ENCODE data around the gene COL1A2. TPM values are rescaled to one million over a fixed set of nuclear protein-coding genes. Genes with fewer than 3 reads are reported as not detected.

Gene COL1A2
- total and polyA plus RNA-seq, 2 of the 8 experiments (the other 6 are each of a cell fraction or from before 2014, with no cell fraction given): 45.2 to 87.2 TPM

DNA sequence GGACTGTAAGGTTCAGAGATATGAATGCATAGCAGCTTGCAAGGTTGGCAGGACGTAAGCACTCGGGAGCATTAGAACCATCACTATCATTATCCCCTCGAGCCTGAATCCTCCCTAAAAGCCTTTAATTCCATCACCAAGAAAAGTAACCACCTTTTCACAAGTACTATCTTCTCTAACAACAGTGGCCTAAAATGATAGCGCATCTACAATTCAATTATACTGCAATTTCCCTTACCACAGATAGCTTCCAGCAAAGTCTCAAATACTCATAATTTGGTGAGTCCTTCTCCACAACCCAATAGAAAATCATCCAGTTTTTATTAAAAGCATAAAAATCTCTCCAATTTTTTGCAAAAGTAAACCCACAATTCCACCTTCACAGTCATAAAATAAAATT, 42.0 kb downstream of the COL1A2 start:
- Histone ChIP-seq H3K23me2 (ENCODE audit: low read depth, low read length) (no peaks in the 10 kb centered on the region), H4K91ac (replicated peaks; ENCODE audit: insufficient read length, low read length) (no peak overlapping the region), H3K27ac (ENCODE audit: low read depth, low read length) (no peak overlapping the region), H3K14ac (ENCODE audit: insufficient read length) (no peak overlapping the region), H3K9ac (replicated peaks in 1 of 4; ENCODE audit: extremely low read depth in 1 of 4, low read depth in 3 of 4, low read length in 3 of 4) (no peak overlapping the region), H3K9me3 (ENCODE audit: insufficient read depth in 2 of 2, low read depth in 1 of 2, low read length in 1 of 2) (no peaks in the 10 kb centered on the region), H2BK5ac (ENCODE audit: low read depth, low read length) (no peak overlapping the region), H2AK5ac (ENCODE audit: low read depth, low read length) (no peak overlapping the region), H3K4me1 (replicated peaks in 1 of 4; ENCODE audit: control insufficient read depth in 3 of 4, insufficient read depth in 4 of 4, low read length in 3 of 4) (no peaks in the 10 kb centered on the region), H3K4me3 (ENCODE audit: extremely low read depth in 1 of 4, insufficient read depth in 2 of 4, low read depth in 3 of 4, low read length in 4 of 4) (no peak overlapping the region), H3K4ac (replicated peaks; ENCODE audit: insufficient read length, low read depth, low read length) (no peak overlapping the region), H2BK12ac (ENCODE audit: low read depth, low read length) (no peak overlapping the region), H3K4me2 (ENCODE audit: insufficient read depth in 1 of 2, low read depth in 2 of 2, low read length in 2 of 2) (no peak overlapping the region), H2AFZ (ENCODE audit: low read length) (0 out of 2 replicates have a peak overlapping the region, but pooled peaks have one; percentile 60), H3K56ac (replicated peaks; ENCODE audit: insufficient read length, low read depth, low read length) (no peak overlapping the region), H4K20me1 (replicated peaks in 1 of 2; ENCODE audit: control insufficient read depth in 1 of 2, insufficient read depth in 2 of 2, low read length in 2 of 2) (no peaks in the 10 kb centered on the region), H4K5ac (ENCODE audit: insufficient read length, low read depth, low read length) (no peak overlapping the region), H3K36me3 (ENCODE audit: control insufficient read depth in 2 of 4, insufficient read depth in 4 of 4, low read length in 3 of 4) (no peaks in the 10 kb centered on the region), H2BK15ac (ENCODE audit: low read length) (no peak overlapping the region), H3K27me3 (replicated peaks in 1 of 4; ENCODE audit: control insufficient read depth in 3 of 4, extremely low read depth in 1 of 4, insufficient read depth in 3 of 4, low read length in 3 of 4) (no peaks in the 10 kb centered on the region), H4K8ac (ENCODE audit: extremely low read depth, insufficient read depth, low read length) (no peak overlapping the region), H3K23ac (ENCODE audit: insufficient read length) (no peak overlapping the region), H3K18ac (ENCODE audit: extremely low read depth, low read length) (no peak overlapping the region), H2BK120ac (replicated peaks; ENCODE audit: low read depth, low read length) (no peak overlapping the region), H3K79me1 (ENCODE audit: low read depth, low read length) (no peaks in the 10 kb centered on the region), H3K79me2 (ENCODE audit: control insufficient read depth in 1 of 2, insufficient read depth in 2 of 2, low read length in 2 of 2) (no peaks in the 10 kb centered on the region), H2BK20ac (ENCODE audit: low read length) (no peak overlapping the region)
- no peak for FAIRE-seq
- ChIA-PET CTCF (ENCODE audit: partially characterized antibody) (interaction anchor here (0.6 to 5.1 kb wide), 38 partner anchors 9 to 1252 kb away, joined by 3 to 33 read pairs (median 4); partner anchors contain the start of gene COL1A2), POLR2A (ENCODE audit: partially characterized antibody) (interaction anchor here (0.7 kb wide), 1 partner anchor 212 kb away, joined by 3 read pairs; no protein-coding TSS in a partner anchor)
- 95% methylated on average over 4 of the region's 4 CpGs; no CpG with 5 or more reads in 1 of the 2 experiments for WGBS, 2 experiments (ENCODE audit: extremely low coverage in 1 of 2, insufficient coverage in 1 of 2, insufficient read length in 1 of 2, insufficient replicate concordance in 2 of 2, low coverage in 1 of 2, low lambda C conversion rate in 2 of 2, missing lambda C conversion rate in 1 of 2)
- TF ChIP-seq SIRT6 (IDR thresholded peaks at IDR 0.05; ENCODE audit: low read length): no peak
- TF ChIP-seq SIN3A (conservative IDR thresholded peaks at IDR 0.05 in 1 of 2, IDR thresholded peaks at IDR 0.05 in 1 of 2; ENCODE audit: low read depth in 1 of 2, low read length in 2 of 2): no peak
- no peak for TF ChIP-seq JUN (IDR thresholded peaks at IDR 0.05; ENCODE audit: low read depth, low read length)
- TF ChIP-seq, protein P1, sequence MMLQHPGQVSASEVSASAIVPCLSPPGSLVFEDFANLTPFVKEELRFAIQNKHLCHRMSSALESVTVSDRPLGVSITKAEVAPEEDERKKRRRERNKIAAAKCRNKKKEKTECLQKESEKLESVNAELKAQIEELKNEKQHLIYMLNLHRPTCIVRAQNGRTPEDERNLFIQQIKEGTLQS (IDR thresholded peaks at IDR 0.05; ENCODE audit: insufficient read depth, low read depth, low read length): no peak
- TF ChIP-seq HDAC6 (IDR thresholded peaks at IDR 0.05; ENCODE audit: low read depth, low read length): no peak
- TF ChIP-seq BACH1 (IDR thresholded peaks at IDR 0.05; ENCODE audit: low read length): no peak
- no peak for DNase-seq (ENCODE audit: low read depth in 1 of 2, low spot score in 2 of 2)
